HG02623 (cell line): ENCODE measurements around the gene PRR12.

Source experiments
- ATAC-seq: cut with Tn5 transposase; IDR thresholded peaks from one replicate; pipeline ENCODE4 v1.9.1; 2021; ENCODE audit warnings: moderate library complexity; ENCODE audit not compliant: unreplicated experiment

Gene PRR12

GRCh38 chr19:49590071-49590970 is 661 bp upstream of the PRR12 start:
- peak; percentile 67 for ATAC-seq

- ATAC-seq, result no peak
These were observed 926 bp downstream of the PRR12 start for GRCh38 chr19:49591731-49592485.

- no peak for ATAC-seq
These were observed 1.7 kb downstream of the PRR12 start for GRCh38 chr19:49592486-49593232.

GRCh38 chr19:49593233-49594113 is 2.5 kb downstream of the PRR12 start:
- ATAC-seq, result peak; percentile 46

- no peak for ATAC-seq
These were observed 3.4 kb downstream of the PRR12 start for GRCh38 chr19:49594157-49594992.

GRCh38 chr19:49594993-49595818 is 4.2 kb downstream of the PRR12 start:
- no peak for ATAC-seq

GRCh38 chr19:49595819-49596404 is 4.9 kb downstream of the PRR12 start:
- ATAC-seq, result no peak

GRCh38 chr19:49596407-49596806 is 5.4 kb downstream of the PRR12 start:
- no peak for ATAC-seq

- ATAC-seq, result no peak
These were observed 6.1 kb downstream of the PRR12 start for GRCh38 chr19:49596954-49597702.

- ATAC-seq, result no peak
These were observed 6.7 kb downstream of the PRR12 start for GRCh38 chr19:49597703-49597974.

- no peak for ATAC-seq
These were observed 8.7 kb downstream of the PRR12 start for GRCh38 chr19:49599378-49600295.

- no peak for ATAC-seq
These were observed 10.6 kb downstream of the PRR12 start for GRCh38 chr19:49601482-49602038.

- ATAC-seq, result no peak
These were observed 11.8 kb downstream of the PRR12 start for GRCh38 chr19:49602806-49603205.

- ATAC-seq, result no peak
These were observed 14.6 kb downstream of the PRR12 start for GRCh38 chr19:49605605-49606004.

- ATAC-seq, result no peak
These were observed 18.6 kb downstream of the PRR12 start for GRCh38 chr19:49609499-49610092.

- no peak for ATAC-seq
These were observed 22.4 kb downstream of the PRR12 start for GRCh38 chr19:49613374-49613773.
